A549 treated with AZD9567 at 1 μM for 4 hours (cell line): Measurements from ENCODE around the gene PRDM8. TPM values are rescaled to one million over a fixed set of nuclear protein-coding genes. Genes with fewer than 3 reads are reported as not detected.

ENCODE experiments used
- total RNA-seq: library from RNA; stranded (reverse); fragments of 200-300 nt; extraction: Qiagen RNA extraction; gene quantifications from 5 replicates; pipeline ENCODE4 v1.2.3, GENCODE V29; 2022; ENCODE audit not compliant: insufficient read depth

The PRDM8 gene
- 0.12 to 0.22 TPM (median 0.16 TPM) in 4 of 5 replicates, not detected in the other for total RNA-seq

DNA sequence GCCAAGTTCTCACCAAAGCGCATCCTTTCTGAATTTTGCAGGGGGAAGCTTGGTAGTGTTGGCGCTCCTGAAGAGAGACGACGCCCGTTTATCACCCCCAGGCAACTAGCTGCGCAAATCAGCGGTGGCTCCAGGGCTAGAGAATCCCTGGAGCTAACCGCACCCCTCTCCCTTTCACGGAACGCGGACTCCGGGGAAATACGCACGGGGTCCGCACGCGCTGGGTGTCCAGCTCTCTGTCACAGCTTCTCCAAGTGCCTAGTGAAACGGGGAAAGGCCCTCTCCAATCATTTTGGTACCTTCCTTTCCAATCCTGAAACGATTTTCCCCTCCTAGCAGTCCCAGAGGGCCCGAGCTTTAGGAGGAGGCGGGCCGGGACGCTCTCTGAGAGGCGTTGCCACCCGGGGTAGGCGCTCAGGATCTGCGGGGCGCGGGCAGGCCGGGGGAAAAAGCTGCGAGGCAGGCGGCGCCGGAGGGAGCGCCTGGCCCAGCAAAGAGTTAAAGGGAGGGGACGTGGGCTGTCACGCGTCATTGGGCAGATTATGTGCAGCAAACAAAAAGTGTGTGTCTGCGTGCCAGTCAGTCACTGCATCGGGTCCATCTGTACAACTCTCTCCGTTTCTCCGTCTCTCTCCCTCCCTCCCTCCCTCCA lies at the start of gene PRDM8:
Gene PRDM8 (plus strand): TSS at position 582 of the 652 bp plus-strand sequence. CDS start 2,578 bp downstream, outside the sequence.

Other genes starting within 250 kb of the PRDM8 start
- 3.3 to 4.9 TPM (median 3.9 TPM) in 5 replicates for gene ANTXR2, start 124.3 kb upstream of the PRDM8 start, total RNA-seq
- gene FGF5, start 69.2 kb downstream of the PRDM8 start, total RNA-seq = 0.09 to 0.31 TPM (median 0.23 TPM) in 4 of 5 replicates, not detected in the other
- gene CFAP299, start 138.2 kb downstream of the PRDM8 start, total RNA-seq = not detected in 5 replicates